WTC11 (cell line): ENCODE results near the gene ASS1. TPM values are rescaled to one million over a fixed set of nuclear protein-coding genes. Genes with fewer than 3 reads are reported as not detected.

ENCODE experiments used
- ATAC-seq: fragments of 200-7000 bp; cut with Tn5 transposase; 2 replicates; pipeline ENCODE4 v1.10.0; 2021; ENCODE audit warnings: mild to moderate bottlenecking, moderate library complexity
- CTCF ChIA-PET: fragments of 300-600 bp; sonication (Branson Sonifier 250); formaldehyde crosslinking; loops from one replicate; lab custom pipeline; 2021; ENCODE audit warnings: antibody characterized with exemption; lab: Charles Lee
- POLR2A ChIA-PET: fragments of 350-600 bp; sonication (Branson Sonifier 250); formaldehyde crosslinking; loops from one replicate; lab custom pipeline; 2021; ENCODE audit warnings: antibody characterized with exemption; lab: Charles Lee
- DNase-seq: peaks from one replicate; pipeline ENCODE4 v3.0.0; 2021; ENCODE audit warnings: low spot score
- H3K27ac Mint-ChIP-seq: 2 replicates; pipeline ENCODE4 v1.8.0; 2021; ENCODE audit warnings: mixed read lengths
- H3K27me3 Mint-ChIP-seq: 2 replicates; pipeline ENCODE4 v1.8.0; 2021; ENCODE audit warnings: low read depth, mild to moderate bottlenecking, moderate library complexity, mixed read lengths
- H3K36me3 Mint-ChIP-seq: 2 replicates; pipeline ENCODE4 v1.8.0; 2021; ENCODE audit warnings: mixed read lengths
- H3K4me1 Mint-ChIP-seq: 2 replicates; pipeline ENCODE4 v1.8.0; 2022; ENCODE audit warnings: mixed read lengths
- H3K4me3 Mint-ChIP-seq: 2 replicates; pipeline ENCODE4 v1.8.0; 2021; ENCODE audit warnings: mild to moderate bottlenecking, moderate library complexity, mixed read lengths
- H3K9me3 Mint-ChIP-seq: 2 replicates; pipeline ENCODE4 v1.8.0; 2021; ENCODE audit warnings: mixed read lengths
- ARID4B ChIP-seq: sonication (generic); formaldehyde crosslinking; IDR thresholded peaks from 2 replicates; pipeline ENCODE4 v1.8.0; 2023; ENCODE audit warnings: missing genetic modification reagents, mild to moderate bottlenecking, borderline replicate concordance
- E2F4 ChIP-seq: sonication (generic); formaldehyde crosslinking; IDR thresholded peaks from 2 replicates; pipeline ENCODE4 v1.8.1; 2022; ENCODE audit warnings: low read depth, mild to moderate bottlenecking, moderate library complexity, missing genetic modification reagents, borderline replicate concordance
- ESRRA ChIP-seq: sonication (generic); formaldehyde crosslinking; IDR thresholded peaks from 2 replicates; pipeline ENCODE4 v1.8.1; 2022; ENCODE audit warnings: mild to moderate bottlenecking, missing genetic modification reagents, borderline replicate concordance
- FOXP1 ChIP-seq: sonication (generic); formaldehyde crosslinking; IDR thresholded peaks from 2 replicates; pipeline ENCODE4 v1.8.0; 2022; ENCODE audit warnings: missing genetic modification reagents, mild to moderate bottlenecking, moderate library complexity, borderline replicate concordance
- HMGA2 ChIP-seq: fragments of 250-450 bp; sonication (Bioruptor Pico); IDR thresholded peaks from 2 replicates; pipeline ENCODE4 v1.4.0; 2021; ENCODE audit warnings: mild to moderate bottlenecking, moderate library complexity
- IRF1 ChIP-seq: sonication (generic); formaldehyde crosslinking; IDR thresholded peaks from 2 replicates; pipeline ENCODE4 v1.8.0; 2023; ENCODE audit warnings: missing genetic modification reagents
- MYBL2 ChIP-seq: sonication (generic); formaldehyde crosslinking; IDR thresholded peaks from 2 replicates; pipeline ENCODE4 v1.8.1; 2023; ENCODE audit warnings: mild to moderate bottlenecking, moderate library complexity, missing genetic modification reagents
- NFE2L1 ChIP-seq: sonication (generic); formaldehyde crosslinking; IDR thresholded peaks from 2 replicates; pipeline ENCODE4 v1.8.1; 2023; ENCODE audit warnings: missing genetic modification reagents
- PRDM15 ChIP-seq: sonication (generic); formaldehyde crosslinking; IDR thresholded peaks from 2 replicates; pipeline ENCODE4 v1.8.0; 2022; ENCODE audit warnings: missing genetic modification reagents
- SMAD4 ChIP-seq: sonication (generic); formaldehyde crosslinking; IDR thresholded peaks from 2 replicates; pipeline ENCODE4 v1.8.0; 2022; ENCODE audit warnings: mild to moderate bottlenecking, missing genetic modification reagents
- ZNF219 ChIP-seq: sonication (generic); formaldehyde crosslinking; IDR thresholded peaks from 2 replicates; pipeline ENCODE4 v1.8.0; 2023; ENCODE audit warnings: missing genetic modification reagents, mild to moderate bottlenecking, borderline replicate concordance
- ZNF232 ChIP-seq: sonication (generic); formaldehyde crosslinking; IDR thresholded peaks from 2 replicates; pipeline ENCODE4 v1.8.0; 2022; ENCODE audit warnings: mild to moderate bottlenecking, missing genetic modification reagents
- ZNF281 ChIP-seq: sonication (generic); formaldehyde crosslinking; IDR thresholded peaks from 2 replicates; pipeline ENCODE4 v1.8.0; 2023; ENCODE audit warnings: mild to moderate bottlenecking, missing genetic modification reagents
- total RNA-seq: library from RNA; stranded (reverse); gene quantifications from 3 replicates; pipeline ENCODE4 v1.2.3, GENCODE V29; 2021

The ASS1 gene
- total RNA-seq, 1 experiment from 2014 or later = 95.7 TPM

GRCh38 chr9:130419521-130420035 is 25.2 kb upstream of the ASS1 start:
- ATAC-seq = no peak
- DNase-seq = no peak
- TF ChIP-seq E2F4 (CRISPR knock-in tag) = no peak
- TF ChIP-seq SMAD4 (CRISPR knock-in tag) = no peak
- no peak for TF ChIP-seq ZNF281 (CRISPR knock-in tag)
- no peak for TF ChIP-seq MYBL2
- no peak for TF ChIP-seq ZNF232
- no peak for TF ChIP-seq PRDM15
- no peak for TF ChIP-seq FOXP1 (CRISPR knock-in tag)
- no peak for TF ChIP-seq NFE2L1 (CRISPR knock-in tag)
- no peak for TF ChIP-seq IRF1 (CRISPR knock-in tag)
- TF ChIP-seq HMGA2 (CRISPR knock-in tag) = no peak
- no peak for TF ChIP-seq ARID4B (CRISPR knock-in tag)
- no peak for TF ChIP-seq ESRRA (CRISPR knock-in tag)
- no peak for TF ChIP-seq ZNF219 (CRISPR knock-in tag)
- H3K9me3 Mint-ChIP-seq = peaks cover 9% of the 10 kb centered on the region
- no peak overlapping the region for H3K4me3 Mint-ChIP-seq
- H3K36me3 Mint-ChIP-seq = peaks cover 9% of the 10 kb centered on the region
- no peaks in the 10 kb centered on the region for H3K27me3 Mint-ChIP-seq
- ChIA-PET POLR2A (interaction anchor here (0.7 kb wide), 1 partner anchor 25 kb away, joined by 4 read pairs; no protein-coding TSS in a partner anchor), CTCF (interaction anchor here (0.7 to 4.0 kb wide), 2 partner anchors 15 to 33 kb away, joined by 3 to 20 read pairs; no protein-coding TSS in a partner anchor)
- no peak overlapping the region for H3K27ac Mint-ChIP-seq
- H3K4me1 Mint-ChIP-seq = peaks cover 21% of the 10 kb centered on the region
